ENCODE measurements around the gene GULP1.

DNA sequence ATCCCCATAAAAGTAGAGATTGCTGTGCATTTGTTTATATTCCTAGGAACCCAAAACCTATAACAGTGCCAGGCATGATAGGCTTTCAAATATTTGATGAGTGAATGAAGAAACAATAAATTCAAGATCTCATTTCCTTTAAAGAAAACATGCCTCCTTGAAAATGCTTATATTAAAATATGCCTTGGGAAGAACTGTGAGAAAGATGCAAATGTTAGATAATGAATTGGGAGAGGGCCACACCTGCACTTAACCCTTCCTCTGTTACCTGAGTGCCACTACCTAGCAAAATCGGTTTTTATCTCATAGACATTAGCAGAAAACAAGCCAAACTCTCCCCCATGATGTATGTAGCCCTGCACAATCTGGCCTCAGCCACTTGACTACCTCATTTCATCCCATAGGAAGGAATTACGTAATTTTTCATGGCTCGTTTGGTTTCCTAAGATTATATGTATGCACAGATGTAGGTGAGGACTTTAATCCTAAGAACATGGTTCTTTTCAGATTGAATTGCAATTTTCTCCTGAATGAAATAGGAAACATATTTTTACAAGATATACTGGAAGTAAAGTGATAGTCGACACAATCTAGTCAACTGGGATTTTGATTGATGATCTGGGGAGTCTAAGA is 25.2 kb downstream of the GULP1 start:
- TF ChIP-seq EZH2 (IDR thresholded peaks at IDR 0.05; ENCODE audit: borderline replicate concordance, low read length): no peak
- TF ChIP-seq, protein P1, sequence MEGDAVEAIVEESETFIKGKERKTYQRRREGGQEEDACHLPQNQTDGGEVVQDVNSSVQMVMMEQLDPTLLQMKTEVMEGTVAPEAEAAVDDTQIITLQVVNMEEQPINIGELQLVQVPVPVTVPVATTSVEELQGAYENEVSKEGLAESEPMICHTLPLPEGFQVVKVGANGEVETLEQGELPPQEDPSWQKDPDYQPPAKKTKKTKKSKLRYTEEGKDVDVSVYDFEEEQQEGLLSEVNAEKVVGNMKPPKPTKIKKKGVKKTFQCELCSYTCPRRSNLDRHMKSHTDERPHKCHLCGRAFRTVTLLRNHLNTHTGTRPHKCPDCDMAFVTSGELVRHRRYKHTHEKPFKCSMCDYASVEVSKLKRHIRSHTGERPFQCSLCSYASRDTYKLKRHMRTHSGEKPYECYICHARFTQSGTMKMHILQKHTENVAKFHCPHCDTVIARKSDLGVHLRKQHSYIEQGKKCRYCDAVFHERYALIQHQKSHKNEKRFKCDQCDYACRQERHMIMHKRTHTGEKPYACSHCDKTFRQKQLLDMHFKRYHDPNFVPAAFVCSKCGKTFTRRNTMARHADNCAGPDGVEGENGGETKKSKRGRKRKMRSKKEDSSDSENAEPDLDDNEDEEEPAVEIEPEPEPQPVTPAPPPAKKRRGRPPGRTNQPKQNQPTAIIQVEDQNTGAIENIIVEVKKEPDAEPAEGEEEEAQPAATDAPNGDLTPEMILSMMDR (conservative IDR thresholded peaks at IDR 0.05 in 1 of 2, IDR thresholded peaks at IDR 0.05 in 1 of 2; ENCODE audit: extremely low read depth in 1 of 2, insufficient read depth in 1 of 2, low read depth in 1 of 2, low read length in 2 of 2): no peak

Data from mammary epithelial cell (primary cell).